H1 (cell line): Measurements from ENCODE around the gene XRRA1. TPM values are rescaled to one million over a fixed set of nuclear protein-coding genes. Genes with fewer than 3 reads are reported as not detected.

ENCODE experiments used
- CTCF ChIA-PET: fragments of 300-600 bp; sonication (Branson Sonifier 250); formaldehyde crosslinking; loops from one replicate; lab custom pipeline; 2021; ENCODE audit not compliant: partially characterized antibody; lab: Charles Lee
- POLR2A ChIA-PET: fragments of 300-600 bp; sonication (Branson Sonifier 250); formaldehyde crosslinking; loops from one replicate; lab custom pipeline; 2021; ENCODE audit warnings: inconsistent platforms; ENCODE audit not compliant: partially characterized antibody; lab: Charles Lee
- DNase-seq, 2 experiments: peaks; one replicate each; pipeline versions ENCODE4 v3.0.0 to v3.0.0-alpha.2; 2010 to 2022; ENCODE audit warnings: low spot score in 2 of 2, low read depth in 1 of 2, mixed read lengths in 1 of 2
- FAIRE-seq: peaks from 2 replicates; lab custom pipeline; 2011; peaks lifted over from hg19 to GRCh38; lab: Jason Lieb, UNC
- H2AFZ ChIP-seq: 2 replicates; pipeline ENCODE4 v1.8.1; 2012; ENCODE audit warnings: low read length, inconsistent platforms
- H2AK5ac ChIP-seq: 2 replicates; pipeline ENCODE4 v1.6.1; 2013; ENCODE audit warnings: low read depth, low read length
- H2BK120ac ChIP-seq: replicated peaks from 2 replicates; pipeline ENCODE3; 2013; ENCODE audit warnings: low read depth, low read length, inconsistent platforms
- H2BK12ac ChIP-seq: 2 replicates; pipeline ENCODE4 v1.6.1; 2013; ENCODE audit warnings: low read depth, low read length
- H2BK15ac ChIP-seq: 2 replicates; pipeline ENCODE4 v1.6.1; 2013; ENCODE audit warnings: low read length
- H2BK20ac ChIP-seq: 2 replicates; pipeline ENCODE4 v1.6.1; 2013; ENCODE audit warnings: low read length
- H2BK5ac ChIP-seq: 2 replicates; pipeline ENCODE4 v1.6.1; 2013; ENCODE audit warnings: low read depth, low read length
- H3K14ac ChIP-seq: 2 replicates; pipeline ENCODE4 v1.6.1; 2013; ENCODE audit warnings: inconsistent platforms; ENCODE audit not compliant: insufficient read length
- H3K18ac ChIP-seq: 2 replicates; pipeline ENCODE4 v1.6.1; 2013; ENCODE audit warnings: low read length; ENCODE audit errors: extremely low read depth
- H3K23ac ChIP-seq: 2 replicates; pipeline ENCODE4 v1.6.1; 2013; ENCODE audit warnings: inconsistent platforms; ENCODE audit not compliant: insufficient read length
- H3K23me2 ChIP-seq: 2 replicates; pipeline ENCODE4 v1.6.1; 2013; ENCODE audit warnings: low read depth, low read length
- H3K27ac ChIP-seq: 2 replicates; pipeline ENCODE4 v1.6.1; 2011; ENCODE audit warnings: low read depth, low read length, inconsistent platforms
- H3K27me3 ChIP-seq, 4 experiments: replicated peaks in 1 of 4; 1 replicate in 1 of 4; 2 replicates in 3 of 4; pipeline versions ENCODE4 v1.6.1 to v1.8.1; 2011 to 2013; ENCODE audit warnings: low read length in 3 of 4, mild to moderate bottlenecking in 3 of 4, inconsistent platforms in 2 of 4, mixed read lengths in 2 of 4, moderate library complexity in 1 of 4; ENCODE audit not compliant: control insufficient read depth in 3 of 4, insufficient read depth in 3 of 4; ENCODE audit errors: extremely low read depth in 1 of 4
- H3K36me3 ChIP-seq, 4 experiments: 2 replicates each; pipeline versions ENCODE4 v1.6.1 to v1.8.1; 2011 to 2013; ENCODE audit warnings: mild to moderate bottlenecking in 4 of 4, low read length in 3 of 4, moderate library complexity in 2 of 4, control low read depth in 1 of 4, inconsistent platforms in 1 of 4; ENCODE audit not compliant: insufficient read depth in 4 of 4, control insufficient read depth in 2 of 4
- H3K4ac ChIP-seq: replicated peaks from 2 replicates; pipeline ENCODE3; 2013; ENCODE audit warnings: low read length, low read depth, mixed read lengths, inconsistent platforms; ENCODE audit not compliant: insufficient read length
- H3K4me1 ChIP-seq, 4 experiments: replicated peaks in 1 of 4; 1 replicate in 1 of 4; 2 replicates in 3 of 4; pipeline versions ENCODE4 v1.6.1 to v1.8.1; 2011 to 2013; ENCODE audit warnings: low read length in 3 of 4, inconsistent platforms in 2 of 4, mixed read lengths in 1 of 4; ENCODE audit not compliant: insufficient read depth in 4 of 4, control insufficient read depth in 3 of 4
- H3K4me2 ChIP-seq, 2 experiments: 2 replicates each; pipeline versions ENCODE4 v1.6.1 to v1.8.1; 2011 to 2013; ENCODE audit warnings: low read depth in 2 of 2, low read length in 2 of 2, control low read depth in 1 of 2, inconsistent platforms in 1 of 2, mild to moderate bottlenecking in 1 of 2; ENCODE audit not compliant: insufficient read depth in 1 of 2
- H3K4me3 ChIP-seq, 4 experiments: fragments of 200-600, 300-600 bp in 1 of 4; sonication (generic), shearing (Covaris generic), sonication (Bioruptor Twin) in 1 of 4; 2 replicates each; pipeline versions ENCODE4 v1.5.1 to v1.8.1; 2011 to 2016; ENCODE audit warnings: low read length in 4 of 4, low read depth in 3 of 4, control low read depth in 2 of 4, inconsistent platforms in 2 of 4, mild to moderate bottlenecking in 2 of 4, mixed read lengths in 1 of 4, moderate library complexity in 1 of 4; ENCODE audit not compliant: insufficient read depth in 2 of 4; ENCODE audit errors: extremely low read depth in 1 of 4
- H3K56ac ChIP-seq: replicated peaks from 2 replicates; pipeline ENCODE3; 2013; ENCODE audit warnings: low read depth, mild to moderate bottlenecking, mixed read lengths, low read length, inconsistent platforms; ENCODE audit not compliant: insufficient read length
- H3K79me1 ChIP-seq: 2 replicates; pipeline ENCODE4 v1.6.1; 2013; ENCODE audit warnings: low read depth, low read length, control low read depth
- H3K79me2 ChIP-seq, 2 experiments: 2 replicates each; pipeline versions ENCODE4 v1.6.1 to v1.8.1; 2012 to 2013; ENCODE audit warnings: low read length in 2 of 2, mild to moderate bottlenecking in 2 of 2, inconsistent platforms in 1 of 2; ENCODE audit not compliant: insufficient read depth in 2 of 2, control insufficient read depth in 1 of 2
- H3K9ac ChIP-seq, 4 experiments: replicated peaks in 1 of 4; 1 replicate in 1 of 4; 2 replicates in 3 of 4; pipeline versions ENCODE4 v1.6.1 to v1.8.1; 2011 to 2013; ENCODE audit warnings: low read depth in 3 of 4, low read length in 3 of 4, control low read depth in 2 of 4, mild to moderate bottlenecking in 2 of 4, moderate library complexity in 2 of 4, inconsistent platforms in 1 of 4; ENCODE audit errors: extremely low read depth in 1 of 4
- H3K9me3 ChIP-seq, 2 experiments: 2 replicates each; pipeline versions ENCODE4 v1.6.1 to v1.8.1; 2012 to 2013; ENCODE audit warnings: mild to moderate bottlenecking in 2 of 2, moderate library complexity in 2 of 2, control low read depth in 1 of 2, inconsistent platforms in 1 of 2, low read depth in 1 of 2, low read length in 1 of 2, mixed read lengths in 1 of 2; ENCODE audit not compliant: insufficient read depth in 2 of 2
- H4K20me1 ChIP-seq, 2 experiments: replicated peaks in 1 of 2; 2 replicates each; pipeline versions ENCODE3 to v1.8.1; 2011 to 2013; ENCODE audit warnings: inconsistent platforms in 2 of 2, low read length in 2 of 2, mild to moderate bottlenecking in 1 of 2; ENCODE audit not compliant: insufficient read depth in 2 of 2, control insufficient read depth in 1 of 2
- H4K5ac ChIP-seq: 2 replicates; pipeline ENCODE4 v1.6.1; 2013; ENCODE audit warnings: low read length, low read depth, mixed read lengths, inconsistent platforms; ENCODE audit not compliant: insufficient read length
- H4K8ac ChIP-seq: 2 replicates; pipeline ENCODE4 v1.8.0; 2013; ENCODE audit warnings: mild to moderate bottlenecking, moderate library complexity, low read length, inconsistent platforms; ENCODE audit not compliant: insufficient read depth; ENCODE audit errors: extremely low read depth
- H4K91ac ChIP-seq: replicated peaks from 2 replicates; pipeline ENCODE3; 2013; ENCODE audit warnings: low read length, mixed read lengths, inconsistent platforms; ENCODE audit not compliant: insufficient read length
- NANOG ChIP-seq: IDR thresholded peaks from 2 replicates; pipeline ENCODE4 v1.6.1; 2011; ENCODE audit warnings: low read length, low read depth, mild to moderate bottlenecking, inconsistent platforms; ENCODE audit not compliant: insufficient read depth, poor library complexity, severe bottlenecking
- RAD21 ChIP-seq, 2 experiments: IDR thresholded peaks in 1 of 2; conservative IDR thresholded peaks in 1 of 2; 2 replicates each; pipeline ENCODE4 v1.6.1; 2011; ENCODE audit warnings: low read depth in 2 of 2, low read length in 2 of 2, improper control_type of control experiment in 1 of 2, inconsistent platforms in 1 of 2, mild to moderate bottlenecking in 1 of 2, moderate library complexity in 1 of 2
- WGBS, 2 experiments: shearing (Covaris generic) in 1 of 2; methylation state at CpG; one replicate each; pipeline versions ENCODE4 v1.1.6 to v1.1.7; 2013 to 2015; ENCODE audit warnings: low lambda C conversion rate in 2 of 2, mixed read lengths in 2 of 2, inconsistent platforms in 1 of 2, low coverage in 1 of 2, missing lambda C conversion rate in 1 of 2; ENCODE audit not compliant: insufficient replicate concordance in 2 of 2, insufficient coverage in 1 of 2, insufficient read length in 1 of 2; ENCODE audit errors: extremely low coverage in 1 of 2, missing lambda C conversion rate in 1 of 2; 5-methylcytosine and 5-hydroxymethylcytosine counted together
- polyA plus RNA-seq, 7 experiments: library from polyadenylated mRNA; depleted of rRNA in 3 of 7; stranded (reverse) in 5 of 7; unstranded in 2 of 7; fragments of >200 nt in 5 of 7; fragments of 200-250 nt in 2 of 7; gene quantifications; 1 replicate in 5 of 7; 2 replicates in 1 of 7; 4 replicates in 1 of 7; pipeline versions ENCODE4 v1.2.1 to v1.2.3, GENCODE V29; 2011 to 2013; ENCODE audit warnings: missing spikeins in 2 of 7, mixed read lengths in 2 of 7
- total RNA-seq: library from RNA; stranded (reverse); fragmentation: NEBNext Ultra II Directional; extraction: Animal tissue kit (Norgen Biotek cat#: 25700); gene quantifications from 2 replicates; pipeline ENCODE4 v1.2.1, GENCODE V29; 2021
- TF ChIP-seq, protein P1 (sequence below), 3 experiments: IDR thresholded peaks; 1 replicate in 2 of 3; 2 replicates in 1 of 3; pipeline versions ENCODE4 v1.5.1 to v1.6.1; 2011; ENCODE audit warnings: low read length in 3 of 3, mild to moderate bottlenecking in 3 of 3, inconsistent platforms in 2 of 3, low read depth in 1 of 3, moderate library complexity in 1 of 3; ENCODE audit not compliant: insufficient read depth in 1 of 3; ENCODE audit errors: control extremely low read depth in 1 of 3

XRRA1 gene
- total and polyA plus RNA-seq, 2 of the 8 experiments (the other 6 are each of a cell fraction or from before 2014, with no cell fraction given) = 2.1 to 7.1 TPM

DNA sequence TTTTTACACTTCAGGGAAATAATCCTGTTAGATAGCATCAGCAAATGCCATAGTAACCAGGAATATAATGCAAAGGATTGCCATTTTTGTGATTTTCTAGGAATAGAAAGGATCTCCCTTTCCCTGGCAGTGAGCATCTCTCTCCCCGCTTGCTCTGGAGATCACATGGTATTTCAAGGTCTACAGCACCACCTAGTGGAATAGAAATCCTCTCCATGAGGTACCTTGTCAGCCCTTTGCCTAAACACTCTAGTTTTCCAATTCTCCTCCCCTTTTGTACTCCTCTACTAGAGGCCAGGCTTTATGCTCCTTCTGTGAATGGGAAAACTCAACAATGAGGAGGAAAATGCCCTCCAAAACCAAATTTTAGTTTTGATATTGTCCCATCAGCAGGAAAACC, 78.4 kb downstream of the XRRA1 start:
- H2BK12ac ChIP-seq = no peak overlapping the region
- no peak overlapping the region for H3K56ac ChIP-seq
- ChIA-PET POLR2A (no interaction called here), CTCF (interaction anchor here (0.9 to 2.8 kb wide), 12 partner anchors 10 to 194 kb away, joined by 3 to 19 read pairs (median 4); no protein-coding TSS in a partner anchor)
- H3K9me3 ChIP-seq = peaks cover 43 to 48% of the 10 kb centered on the region in 2 experiments
- FAIRE-seq (peak; percentile 82), DNase-seq (no peak)
- H3K79me2 ChIP-seq = no peaks in the 10 kb centered on the region
- no peaks in the 10 kb centered on the region for H3K27me3 ChIP-seq
- no peaks in the 10 kb centered on the region for H3K4me1 ChIP-seq
- no peak overlapping the region for H2BK120ac ChIP-seq
- no peak overlapping the region for H4K8ac ChIP-seq
- no peak overlapping the region for H3K4me3 ChIP-seq
- no peak overlapping the region for H4K91ac ChIP-seq
- no peak overlapping the region for H2AK5ac ChIP-seq
- H2BK15ac ChIP-seq = no peak overlapping the region
- H3K9ac ChIP-seq = no peak overlapping the region
- H3K4me2 ChIP-seq = no peak overlapping the region
- no peak overlapping the region for H2AFZ ChIP-seq
- no peak overlapping the region for H3K4ac ChIP-seq
- H2BK5ac ChIP-seq = no peak overlapping the region
- H3K23me2 ChIP-seq = no peaks in the 10 kb centered on the region
- H3K27ac ChIP-seq = no peak overlapping the region
- H3K79me1 ChIP-seq = no peaks in the 10 kb centered on the region
- H4K5ac ChIP-seq = no peak overlapping the region
- TF ChIP-seq, protein P1, sequence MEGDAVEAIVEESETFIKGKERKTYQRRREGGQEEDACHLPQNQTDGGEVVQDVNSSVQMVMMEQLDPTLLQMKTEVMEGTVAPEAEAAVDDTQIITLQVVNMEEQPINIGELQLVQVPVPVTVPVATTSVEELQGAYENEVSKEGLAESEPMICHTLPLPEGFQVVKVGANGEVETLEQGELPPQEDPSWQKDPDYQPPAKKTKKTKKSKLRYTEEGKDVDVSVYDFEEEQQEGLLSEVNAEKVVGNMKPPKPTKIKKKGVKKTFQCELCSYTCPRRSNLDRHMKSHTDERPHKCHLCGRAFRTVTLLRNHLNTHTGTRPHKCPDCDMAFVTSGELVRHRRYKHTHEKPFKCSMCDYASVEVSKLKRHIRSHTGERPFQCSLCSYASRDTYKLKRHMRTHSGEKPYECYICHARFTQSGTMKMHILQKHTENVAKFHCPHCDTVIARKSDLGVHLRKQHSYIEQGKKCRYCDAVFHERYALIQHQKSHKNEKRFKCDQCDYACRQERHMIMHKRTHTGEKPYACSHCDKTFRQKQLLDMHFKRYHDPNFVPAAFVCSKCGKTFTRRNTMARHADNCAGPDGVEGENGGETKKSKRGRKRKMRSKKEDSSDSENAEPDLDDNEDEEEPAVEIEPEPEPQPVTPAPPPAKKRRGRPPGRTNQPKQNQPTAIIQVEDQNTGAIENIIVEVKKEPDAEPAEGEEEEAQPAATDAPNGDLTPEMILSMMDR (IDR thresholded peaks at IDR 0.05; ENCODE audit: control extremely low read depth in 1 of 3, insufficient read depth in 1 of 3, low read depth in 1 of 3, low read length in 3 of 3) = peak in 2 of 3 experiments; percentile 63; a peak in 3 of 4 replicates
- no peak for TF ChIP-seq NANOG
- TF ChIP-seq RAD21 (IDR thresholded peaks at IDR 0.05 in 1 of 2, conservative IDR thresholded peaks at IDR 0.05 in 1 of 2; ENCODE audit: low read depth in 2 of 2, low read length in 2 of 2) = peak; percentile 76 to 79
- WGBS, 2 experiments = 88% methylated on average over 1 of the region's 1 CpG; no CpG with 5 or more reads in 1 of the 2 experiments
- no peaks in the 10 kb centered on the region for H4K20me1 ChIP-seq
- H3K36me3 ChIP-seq = peaks cover 0 to 43% (median 2%) of the 10 kb centered on the region in 4 experiments; a peak in 4 of 8 replicates
- H3K14ac ChIP-seq = no peak overlapping the region
- no peak overlapping the region for H3K23ac ChIP-seq
- no peak overlapping the region for H2BK20ac ChIP-seq
- no peak overlapping the region for H3K18ac ChIP-seq
